Lower leg skin (tissue), 3 donors: ENCODE data around the gene AUH.

Source experiments
- POLR2A ChIP-seq, 2 donors: fragments of 450-650 bp; IDR thresholded peaks; one replicate each; pipeline ENCODE4 v1.6.1; 2016 to 2017; ENCODE audit warnings: antibody characterized with exemption in 2 of 2, mild to moderate bottlenecking in 1 of 2, moderate library complexity in 1 of 2
- TF ChIP-seq, protein P1 (sequence below), 3 donors: fragments of 450-650 bp; IDR thresholded peaks; one replicate each; pipeline ENCODE4 v1.5.1; 2016; ENCODE audit warnings: antibody characterized with exemption in 3 of 3, mild to moderate bottlenecking in 3 of 3, moderate library complexity in 2 of 3

DNA sequence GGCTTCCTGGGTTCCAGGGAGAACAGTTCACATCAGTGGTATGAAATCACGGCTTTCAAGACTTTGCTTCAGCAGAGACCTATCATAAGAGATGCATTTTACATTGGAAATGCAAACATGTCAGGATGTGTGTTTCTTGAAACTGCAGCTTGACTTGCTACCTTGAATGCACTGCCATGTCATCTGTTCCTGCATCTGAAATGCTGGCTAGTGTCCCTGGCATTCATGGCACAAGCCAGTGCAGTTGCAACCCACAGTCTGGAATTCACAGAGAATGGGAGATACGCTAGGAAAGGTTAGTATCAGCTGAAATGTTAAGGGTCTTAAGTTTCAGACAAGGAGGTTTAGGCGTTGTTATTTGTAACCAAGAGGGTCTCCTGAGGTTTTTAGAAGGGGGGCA lies 37.2 kb upstream of the AUH start:
- TF ChIP-seq, protein P1, sequence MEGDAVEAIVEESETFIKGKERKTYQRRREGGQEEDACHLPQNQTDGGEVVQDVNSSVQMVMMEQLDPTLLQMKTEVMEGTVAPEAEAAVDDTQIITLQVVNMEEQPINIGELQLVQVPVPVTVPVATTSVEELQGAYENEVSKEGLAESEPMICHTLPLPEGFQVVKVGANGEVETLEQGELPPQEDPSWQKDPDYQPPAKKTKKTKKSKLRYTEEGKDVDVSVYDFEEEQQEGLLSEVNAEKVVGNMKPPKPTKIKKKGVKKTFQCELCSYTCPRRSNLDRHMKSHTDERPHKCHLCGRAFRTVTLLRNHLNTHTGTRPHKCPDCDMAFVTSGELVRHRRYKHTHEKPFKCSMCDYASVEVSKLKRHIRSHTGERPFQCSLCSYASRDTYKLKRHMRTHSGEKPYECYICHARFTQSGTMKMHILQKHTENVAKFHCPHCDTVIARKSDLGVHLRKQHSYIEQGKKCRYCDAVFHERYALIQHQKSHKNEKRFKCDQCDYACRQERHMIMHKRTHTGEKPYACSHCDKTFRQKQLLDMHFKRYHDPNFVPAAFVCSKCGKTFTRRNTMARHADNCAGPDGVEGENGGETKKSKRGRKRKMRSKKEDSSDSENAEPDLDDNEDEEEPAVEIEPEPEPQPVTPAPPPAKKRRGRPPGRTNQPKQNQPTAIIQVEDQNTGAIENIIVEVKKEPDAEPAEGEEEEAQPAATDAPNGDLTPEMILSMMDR (IDR thresholded peaks at IDR 0.05), result no peak
- TF ChIP-seq POLR2A (IDR thresholded peaks at IDR 0.05), result no peak
